HCT116 (cell line): Measurements from ENCODE around the gene STON2. TPM values are rescaled to one million over a fixed set of nuclear protein-coding genes. Genes with fewer than 3 reads are reported as not detected.

ENCODE experiments used
- ATAC-seq: fragments of 200-7000 bp; cut with Tn5 transposase; 2 replicates; pipeline ENCODE4 v1.9.1; 2020; ENCODE audit warnings: mild to moderate bottlenecking, moderate library complexity
- BruUV-seq: library from RNA; stranded (reverse); fragments of 400-500 nt; replicated peaks from 2 replicates; lab custom pipeline; 2021; lab: Mats Ljungman, UMichigan
- CTCF ChIA-PET: fragments of 300-600 bp; sonication (Branson Sonifier 250); formaldehyde crosslinking; loops from one replicate; lab custom pipeline; 2021; ENCODE audit warnings: antibody characterized with exemption; lab: Charles Lee
- POLR2A ChIA-PET: fragments of 300-600, 350-600 bp; sonication (Branson Sonifier 250); formaldehyde crosslinking; loops from one replicate; lab custom pipeline; 2021; ENCODE audit warnings: antibody characterized with exemption; lab: Charles Lee
- RAD21 ChIA-PET, 2 experiments: fragments of 300-600 bp; sonication (Branson Sonifier 250); formaldehyde crosslinking; loops; one replicate each; lab custom pipeline; 2023; ENCODE audit warnings: low total read pairs in 2 of 2; ENCODE audit not compliant: uncharacterized antibody in 2 of 2, unreplicated experiment in 2 of 2, low non-redundant PET in 1 of 2; lab: Charles Lee
- DNase-seq: peaks from one replicate; pipeline ENCODE4 v3.0.0-alpha.2; 2010; ENCODE audit warnings: low read depth, low spot score
- H2AFZ ChIP-seq: fragments of 200-600 bp; shearing (Covaris generic), sonication (generic); 2 replicates; pipeline ENCODE4 v1.6.1; 2017; ENCODE audit warnings: low read depth, mixed run types, mixed read lengths, antibody characterized with exemption, low read length; ENCODE audit not compliant: poor library complexity, severe bottlenecking
- H3K27ac ChIP-seq: 2 replicates; pipeline ENCODE4 v1.5.1; 2012; ENCODE audit warnings: low read depth, low read length
- H3K27me3 ChIP-seq: fragments of 200-600 bp; sonication (generic); 2 replicates; pipeline ENCODE4 v1.6.1; 2016; ENCODE audit warnings: mixed run types, low read length, mixed read lengths; ENCODE audit not compliant: insufficient read depth
- H3K36me3 ChIP-seq, 2 experiments: fragments of 200-500 bp in 1 of 2; fragments of 200-600 bp in 1 of 2; sonication (Bioruptor generic) in 1 of 2; sonication (generic) in 1 of 2; 2 replicates each; pipeline versions ENCODE4 v1.5.1 to v1.6.1; 2014 to 2016; ENCODE audit warnings: low read length in 2 of 2, inconsistent platforms in 1 of 2, mixed read lengths in 1 of 2, mixed run types in 1 of 2; ENCODE audit not compliant: insufficient read depth in 2 of 2, control insufficient read depth in 1 of 2
- H3K4me1 ChIP-seq, 2 experiments: fragments of 200-600 bp in 1 of 2; sonication (generic) in 1 of 2; 2 replicates each; pipeline versions ENCODE4 v1.5.1 to v1.6.1; 2012 to 2017; ENCODE audit warnings: low read length in 2 of 2, inconsistent platforms in 1 of 2, mild to moderate bottlenecking in 1 of 2, mixed read lengths in 1 of 2, mixed run types in 1 of 2, moderate library complexity in 1 of 2; ENCODE audit not compliant: insufficient read depth in 2 of 2, control insufficient read depth in 1 of 2
- H3K4me2 ChIP-seq: fragments of 200-600 bp; sonication (generic); 2 replicates; pipeline ENCODE4 v1.6.1; 2017; ENCODE audit warnings: mixed run types, low read length, mixed read lengths
- H3K4me3 ChIP-seq, 2 experiments: fragments of 200-600 bp in 1 of 2; sonication (generic) in 1 of 2; replicated peaks in 1 of 2; 2 replicates each; pipeline ENCODE4 v1.5.1; 2011 to 2016; ENCODE audit warnings: low read length in 2 of 2, control low read depth in 1 of 2, low read depth in 1 of 2, mild to moderate bottlenecking in 1 of 2, mixed read lengths in 1 of 2, mixed run types in 1 of 2
- H3K79me2 ChIP-seq: fragments of 200-600 bp; sonication (generic); 2 replicates; pipeline ENCODE4 v1.6.1; 2017; ENCODE audit warnings: mild to moderate bottlenecking, mixed run types, low read length, moderate library complexity, mixed read lengths; ENCODE audit not compliant: insufficient read depth
- H3K9ac ChIP-seq: fragments of 200-600 bp; sonication (generic); 2 replicates; pipeline ENCODE4 v1.6.1; 2016; ENCODE audit warnings: low read length, mixed read lengths
- H3K9me2 ChIP-seq: fragments of 200-600 bp; sonication (generic), shearing (Covaris generic); 2 replicates; pipeline ENCODE4 v1.6.1; 2017; ENCODE audit warnings: mixed run types, mild to moderate bottlenecking, moderate library complexity; ENCODE audit not compliant: insufficient read depth
- H3K9me3 ChIP-seq, 2 experiments: fragments of 200-500 bp in 1 of 2; fragments of 200-600 bp in 1 of 2; sonication (Bioruptor generic) in 1 of 2; sonication (generic) in 1 of 2; 2 replicates each; pipeline ENCODE4 v1.6.1; 2014 to 2017; ENCODE audit warnings: low read length in 2 of 2, mixed read lengths in 2 of 2, inconsistent platforms in 1 of 2, low read depth in 1 of 2, mild to moderate bottlenecking in 1 of 2, mixed run types in 1 of 2, moderate library complexity in 1 of 2; ENCODE audit not compliant: control insufficient read depth in 1 of 2, insufficient read depth in 1 of 2
- H4K20me1 ChIP-seq: fragments of 200-600 bp; sonication (generic), shearing (Covaris generic); 2 replicates; pipeline ENCODE4 v1.6.1; 2017; ENCODE audit warnings: mixed run types, mild to moderate bottlenecking, moderate library complexity; ENCODE audit not compliant: insufficient read depth
- ATF3 ChIP-seq: IDR thresholded peaks from 2 replicates; pipeline ENCODE4 v1.6.1; 2012
- CEBPB ChIP-seq: IDR thresholded peaks from 2 replicates; pipeline ENCODE4 v1.6.1; 2012; ENCODE audit warnings: low read depth
- EZH2 ChIP-seq: fragments of 200-600 bp; sonication (generic); IDR thresholded peaks from 2 replicates; pipeline ENCODE4 v1.6.1; 2017; ENCODE audit warnings: antibody characterized with exemption, mixed run types
- EZH2phosphoT487 ChIP-seq: fragments of 200-600 bp; IDR thresholded peaks from 2 replicates; pipeline ENCODE4 v1.6.1; 2018; ENCODE audit warnings: antibody characterized with exemption, borderline replicate concordance
- POLR2A ChIP-seq: IDR thresholded peaks from 2 replicates; pipeline ENCODE4 v1.7.0; 2011; ENCODE audit warnings: borderline replicate concordance; ENCODE audit not compliant: insufficient read depth, insufficient read length; ENCODE audit errors: extremely low read depth
- POLR2AphosphoS5 ChIP-seq: IDR thresholded peaks from 2 replicates; pipeline ENCODE4 v1.6.1; 2011; ENCODE audit warnings: mild to moderate bottlenecking, low read depth, low read length, moderate library complexity
- SIN3A ChIP-seq: IDR thresholded peaks from 2 replicates; pipeline ENCODE4 v1.6.1; 2012; ENCODE audit warnings: low read depth
- SP1 ChIP-seq: IDR thresholded peaks from 2 replicates; pipeline ENCODE4 v1.6.1; 2012; ENCODE audit warnings: low read depth
- SRF ChIP-seq: IDR thresholded peaks from 2 replicates; pipeline ENCODE4 v1.6.1; 2012; ENCODE audit warnings: low read depth
- YY1 ChIP-seq: IDR thresholded peaks from 2 replicates; pipeline ENCODE4 v1.6.1; 2011; ENCODE audit warnings: low read length, low read depth, moderate library complexity, mild to moderate bottlenecking; ENCODE audit not compliant: insufficient replicate concordance; ENCODE audit errors: extremely low read depth
- ZFX ChIP-seq: fragments of 450-650 bp; IDR thresholded peaks from 2 replicates; pipeline ENCODE4 v1.6.1; 2017
- intact Hi-C: fragments of 100-400 bp; cut with micrococcal nuclease; formaldehyde crosslinking; loops from 2 replicates; pipeline ENCODE4 v1.10.0; 2022
- total RNA-seq: library from RNA; stranded (reverse); gene quantifications from one replicate; pipeline ENCODE4 v1.2.1, GENCODE V29; 2021; ENCODE audit not compliant: unreplicated experiment
- TF ChIP-seq, protein P1 (sequence below): IDR thresholded peaks from 2 replicates; pipeline ENCODE4 v1.6.1; 2012

STON2 gene
- total RNA-seq, 1 experiment from 2014 or later, result 4.1 TPM

GRCh38 chr14:81435048-81435390, 34.9 kb upstream of the STON2 start:
- no peak overlapping the region for H3K9ac ChIP-seq
- intact Hi-C loops, result no loop called here
- ChIA-PET RAD21 (no interaction called here), CTCF (no interaction called here), POLR2A (no interaction called here)
- peak overlapping the region; percentile 38 for H2AFZ ChIP-seq
- TF ChIP-seq SP1 (no peak), CEBPB (no peak)
- no peak overlapping the region for H3K27ac ChIP-seq
- H3K4me3 ChIP-seq, result peak overlapping the region in 1 of 2 experiments; percentile 59; a peak in 3 of 4 replicates
- no peaks in the 10 kb centered on the region for H3K9me2 ChIP-seq
- H3K4me1 ChIP-seq, result peaks cover 9 to 16% of the 10 kb centered on the region in 2 experiments; a peak in 3 of 4 replicates
- H3K27me3 ChIP-seq, result peaks cover 36% of the 10 kb centered on the region
- H4K20me1 ChIP-seq, result no peaks in the 10 kb centered on the region
- no peaks in the 10 kb centered on the region for H3K9me3 ChIP-seq
- no peak for ATAC-seq
- no peak for DNase-seq
- peak overlapping the region; percentile 97 for H3K4me2 ChIP-seq
- H3K36me3 ChIP-seq, result no peaks in the 10 kb centered on the region
- BruUV-seq, result no TSS peak
- H3K79me2 ChIP-seq, result no peaks in the 10 kb centered on the region

- POLR2A ChIA-PET, result no interaction called here
- H3K4me3 ChIP-seq, result no peak overlapping the region
- ATAC-seq, result no peak
- CTCF ChIA-PET, result no interaction called here
- RAD21 ChIA-PET, result no interaction called here
- H3K9me2 ChIP-seq, result no peaks in the 10 kb centered on the region
- H3K27ac ChIP-seq, result no peak overlapping the region
- no peak for TF ChIP-seq ATF3
- TF ChIP-seq POLR2AphosphoS5, result no peak
- TF ChIP-seq, protein P1, sequence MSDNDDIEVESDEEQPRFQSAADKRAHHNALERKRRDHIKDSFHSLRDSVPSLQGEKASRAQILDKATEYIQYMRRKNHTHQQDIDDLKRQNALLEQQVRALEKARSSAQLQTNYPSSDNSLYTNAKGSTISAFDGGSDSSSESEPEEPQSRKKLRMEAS, result no peak
- TF ChIP-seq SRF, result no peak
- TF ChIP-seq ZFX, result no peak
- no peak for TF ChIP-seq EZH2
- TF ChIP-seq YY1, result no peak
- TF ChIP-seq SIN3A, result no peak
- no peak for TF ChIP-seq EZH2phosphoT487
- TF ChIP-seq POLR2A, result no peak
- TF ChIP-seq CEBPB, result no peak
- H4K20me1 ChIP-seq, result no peaks in the 10 kb centered on the region
- no peaks in the 10 kb centered on the region for H3K79me2 ChIP-seq
- intact Hi-C loops, result no loop called here
- no peak overlapping the region for H3K4me2 ChIP-seq
- H2AFZ ChIP-seq, result no peak overlapping the region
- H3K27me3 ChIP-seq, result peaks cover 35% of the 10 kb centered on the region
- H3K9me3 ChIP-seq, result no peaks in the 10 kb centered on the region
- no peak for DNase-seq
- H3K9ac ChIP-seq, result no peak overlapping the region
- H3K4me1 ChIP-seq, result peaks cover 9 to 16% of the 10 kb centered on the region in 2 experiments; a peak in 3 of 4 replicates
- no peaks in the 10 kb centered on the region for H3K36me3 ChIP-seq
- BruUV-seq, result no TSS peak
Measured at GRCh38 chr14:81434230-81434629, 34.1 kb upstream of the STON2 start.
